GM12892 (cell line): ENCODE results near the gene HTR6.

Experiments
- POLR2A ChIP-seq: IDR thresholded peaks from 2 replicates; pipeline ENCODE4 v1.6.1; 2011; ENCODE audit warnings: low read depth, low read length, control low read depth
- POLR2AphosphoS5 ChIP-seq: IDR thresholded peaks from 2 replicates; pipeline ENCODE4 v1.6.1; 2011; ENCODE audit warnings: low read depth, low read length, control low read depth
- TAF1 ChIP-seq: IDR thresholded peaks from 2 replicates; pipeline ENCODE4 v1.6.1; 2011; ENCODE audit warnings: low read depth, mild to moderate bottlenecking, control low read depth, low read length, borderline replicate concordance

GRCh38 chr1:19632211-19632610 lies 32.5 kb upstream of the HTR6 start:
- no peak for TF ChIP-seq POLR2AphosphoS5
- no peak for TF ChIP-seq POLR2A
- no peak for TF ChIP-seq TAF1
